WTC11 (cell line): ENCODE measurements around the gene ISL2. TPM values are rescaled to one million over a fixed set of nuclear protein-coding genes. Genes with fewer than 3 reads are reported as not detected.

ENCODE experiments used
- ATAC-seq: fragments of 200-7000 bp; cut with Tn5 transposase; 2 replicates; pipeline ENCODE4 v1.10.0; 2021; ENCODE audit warnings: mild to moderate bottlenecking, moderate library complexity
- CTCF ChIA-PET: fragments of 300-600 bp; sonication (Branson Sonifier 250); formaldehyde crosslinking; loops from one replicate; lab custom pipeline; 2021; ENCODE audit warnings: antibody characterized with exemption; lab: Charles Lee
- POLR2A ChIA-PET: fragments of 350-600 bp; sonication (Branson Sonifier 250); formaldehyde crosslinking; loops from one replicate; lab custom pipeline; 2021; ENCODE audit warnings: antibody characterized with exemption; lab: Charles Lee
- DNase-seq: peaks from one replicate; pipeline ENCODE4 v3.0.0; 2021; ENCODE audit warnings: low spot score
- H3K27ac Mint-ChIP-seq: 2 replicates; pipeline ENCODE4 v1.8.0; 2021; ENCODE audit warnings: mixed read lengths
- H3K27me3 Mint-ChIP-seq: 2 replicates; pipeline ENCODE4 v1.8.0; 2021; ENCODE audit warnings: low read depth, mild to moderate bottlenecking, moderate library complexity, mixed read lengths
- H3K36me3 Mint-ChIP-seq: 2 replicates; pipeline ENCODE4 v1.8.0; 2021; ENCODE audit warnings: mixed read lengths
- H3K4me1 Mint-ChIP-seq: 2 replicates; pipeline ENCODE4 v1.8.0; 2022; ENCODE audit warnings: mixed read lengths
- H3K4me3 Mint-ChIP-seq: 2 replicates; pipeline ENCODE4 v1.8.0; 2021; ENCODE audit warnings: mild to moderate bottlenecking, moderate library complexity, mixed read lengths
- H3K9me3 Mint-ChIP-seq: 2 replicates; pipeline ENCODE4 v1.8.0; 2021; ENCODE audit warnings: mixed read lengths
- ARID4B ChIP-seq: sonication (generic); formaldehyde crosslinking; IDR thresholded peaks from 2 replicates; pipeline ENCODE4 v1.8.0; 2023; ENCODE audit warnings: missing genetic modification reagents, mild to moderate bottlenecking, borderline replicate concordance
- ATF3 ChIP-seq: sonication (generic); formaldehyde crosslinking; conservative IDR thresholded peaks from 2 replicates; pipeline ENCODE4 v1.8.1; 2022; ENCODE audit warnings: mild to moderate bottlenecking, missing genetic modification reagents
- CDX4 ChIP-seq: fragments of 250-450 bp; sonication (Bioruptor Pico); IDR thresholded peaks from 2 replicates; pipeline ENCODE4 v1.9.0; 2021; ENCODE audit warnings: moderate library complexity, mild to moderate bottlenecking, inconsistent platforms, borderline replicate concordance
- E2F1 ChIP-seq: sonication (generic); formaldehyde crosslinking; IDR thresholded peaks from 2 replicates; pipeline ENCODE4 v1.8.0; 2022; ENCODE audit warnings: mild to moderate bottlenecking, missing genetic modification reagents
- E2F5 ChIP-seq: sonication (generic); formaldehyde crosslinking; IDR thresholded peaks from 2 replicates; pipeline ENCODE4 v1.8.1; 2022; ENCODE audit warnings: mild to moderate bottlenecking, moderate library complexity, missing genetic modification reagents
- EMX1 ChIP-seq: fragments of 250-450 bp; sonication (Bioruptor Pico); IDR thresholded peaks from 2 replicates; pipeline ENCODE4 v1.8.0; 2021; ENCODE audit warnings: mild to moderate bottlenecking
- FOXK1 ChIP-seq: sonication (generic); formaldehyde crosslinking; IDR thresholded peaks from 2 replicates; pipeline ENCODE4 v1.8.0; 2022; ENCODE audit warnings: mild to moderate bottlenecking, moderate library complexity, missing genetic modification reagents
- GABPB1 ChIP-seq: sonication (generic); formaldehyde crosslinking; IDR thresholded peaks from 2 replicates; pipeline ENCODE4 v1.8.1; 2023; ENCODE audit warnings: mild to moderate bottlenecking, missing genetic modification reagents
- IRF1 ChIP-seq: sonication (generic); formaldehyde crosslinking; IDR thresholded peaks from 2 replicates; pipeline ENCODE4 v1.8.0; 2023; ENCODE audit warnings: missing genetic modification reagents
- NFATC4 ChIP-seq: fragments of 250-450 bp; sonication (Bioruptor Pico); IDR thresholded peaks from 2 replicates; pipeline ENCODE4 v1.9.0; 2021; ENCODE audit warnings: mild to moderate bottlenecking
- NFYB ChIP-seq: sonication (generic); formaldehyde crosslinking; conservative IDR thresholded peaks from 2 replicates; pipeline ENCODE4 v1.8.0; 2022; ENCODE audit warnings: low read depth, missing genetic modification reagents
- NR3C1 ChIP-seq: sonication (generic); formaldehyde crosslinking; conservative IDR thresholded peaks from 2 replicates; pipeline ENCODE4 v1.8.1; 2023; ENCODE audit warnings: low read depth, mild to moderate bottlenecking, missing genetic modification reagents
- RELA ChIP-seq: sonication (generic); formaldehyde crosslinking; IDR thresholded peaks from 2 replicates; pipeline ENCODE4 v1.8.1; 2022; ENCODE audit warnings: missing genetic modification reagents, mild to moderate bottlenecking, borderline replicate concordance
- ZNF219 ChIP-seq: sonication (generic); formaldehyde crosslinking; IDR thresholded peaks from 2 replicates; pipeline ENCODE4 v1.8.0; 2023; ENCODE audit warnings: missing genetic modification reagents, mild to moderate bottlenecking, borderline replicate concordance
- ZNF396 ChIP-seq: fragments of 250-450 bp; sonication (Bioruptor Pico); IDR thresholded peaks from 2 replicates; pipeline ENCODE4 v1.8.0; 2021; ENCODE audit warnings: mild to moderate bottlenecking, moderate library complexity, borderline replicate concordance
- ZNF416 ChIP-seq: fragments of 250-450 bp; sonication (Bioruptor Pico); IDR thresholded peaks from 2 replicates; pipeline ENCODE4 v1.9.0; 2021; ENCODE audit warnings: mild to moderate bottlenecking, inconsistent platforms
- ZNF423 ChIP-seq: fragments of 250-450 bp; sonication (Bioruptor Pico); IDR thresholded peaks from 2 replicates; pipeline ENCODE4 v2.1.2; 2022; ENCODE audit warnings: mild to moderate bottlenecking, moderate library complexity
- total RNA-seq: library from RNA; stranded (reverse); gene quantifications from 3 replicates; pipeline ENCODE4 v1.2.3, GENCODE V29; 2021

The ISL2 gene
- total RNA-seq, 1 experiment from 2014 or later, result 0.24 TPM

- TF ChIP-seq NFYB (no peak), IRF1 (CRISPR knock-in tag) (no peak)
- Mint-ChIP-seq H3K27ac (no peak overlapping the region), H3K4me1 (peaks cover 48% of the 10 kb centered on the region), H3K4me3 (no peak overlapping the region), H3K9me3 (no peaks in the 10 kb centered on the region), H3K36me3 (no peaks in the 10 kb centered on the region), H3K27me3 (peaks cover 97% of the 10 kb centered on the region)
- DNase-seq (no peak), ATAC-seq (no peak)
- ChIA-PET POLR2A (no interaction called here), CTCF (interaction anchor here (1.3 kb wide), 1 partner anchor 10 kb away, joined by 3 read pairs; no protein-coding TSS in a partner anchor)
Measured at GRCh38 chr15:76343313-76343996, 6.9 kb downstream of the ISL2 start.

GRCh38 chr15:76344893-76345582 is 8.5 kb downstream of the ISL2 start:
- ATAC-seq, result no peak
- H3K4me1 Mint-ChIP-seq, result peaks cover 34% of the 10 kb centered on the region
- POLR2A ChIA-PET, result interaction anchor here (2.8 kb wide), 1 partner anchor 9 kb away, joined by 29 read pairs; the partner anchor contains the start of gene ISL2
- CTCF ChIA-PET, result interaction anchor here (0.6 to 2.7 kb wide), 5 partner anchors 9 to 272 kb away, joined by 3 to 20 read pairs (median 5); partner anchors contain the start of gene ISL2
- no peak for DNase-seq
- no peaks in the 10 kb centered on the region for H3K36me3 Mint-ChIP-seq
- peak overlapping the region; percentile 70 for H3K4me3 Mint-ChIP-seq
- H3K9me3 Mint-ChIP-seq, result no peaks in the 10 kb centered on the region
- no peak for TF ChIP-seq NFATC4 (CRISPR knock-in tag)
- no peak for TF ChIP-seq EMX1 (CRISPR knock-in tag)
- no peak for TF ChIP-seq ZNF219
- H3K27ac Mint-ChIP-seq, result no peak overlapping the region
- H3K27me3 Mint-ChIP-seq, result peaks cover 97% of the 10 kb centered on the region

- ChIA-PET CTCF (interaction anchor here (0.6 to 2.7 kb wide), 7 partner anchors 9 to 271 kb away, joined by 3 to 20 read pairs (median 4); partner anchors contain the start of gene ISL2), POLR2A (interaction anchor here (2.8 kb wide), 1 partner anchor 10 kb away, joined by 29 read pairs; the partner anchor contains the start of gene ISL2)
- peaks cover 30% of the 10 kb centered on the region for H3K4me1 Mint-ChIP-seq
- peaks cover 97% of the 10 kb centered on the region for H3K27me3 Mint-ChIP-seq
- ATAC-seq, result no peak
- DNase-seq, result no peak
- no peaks in the 10 kb centered on the region for H3K9me3 Mint-ChIP-seq
- H3K27ac Mint-ChIP-seq, result no peak overlapping the region
- peak overlapping the region; percentile 70 for H3K4me3 Mint-ChIP-seq
- no peaks in the 10 kb centered on the region for H3K36me3 Mint-ChIP-seq
- no peak for TF ChIP-seq ZNF396 (CRISPR knock-in tag)
- 0 out of 2 replicates have a peak, but pooled peaks have one; percentile 14 for TF ChIP-seq GABPB1 (CRISPR knock-in tag)
- TF ChIP-seq CDX4 (CRISPR knock-in tag), result no peak
- no peak for TF ChIP-seq ZNF416
- no peak for TF ChIP-seq FOXK1 (CRISPR knock-in tag)
- TF ChIP-seq ZNF423 (CRISPR knock-in tag), result 0 out of 2 replicates have a peak, but pooled peaks have one; percentile 63
- TF ChIP-seq E2F5 (CRISPR knock-in tag), result no peak
Measured at GRCh38 chr15:76345583-76345879, 9.0 kb downstream of the ISL2 start.

GRCh38 chr15:76345880-76346668 is 9.5 kb downstream of the ISL2 start:
- peaks cover 25% of the 10 kb centered on the region for H3K4me1 Mint-ChIP-seq
- H3K4me3 Mint-ChIP-seq, result peak overlapping the region; percentile 70
- no peaks in the 10 kb centered on the region for H3K9me3 Mint-ChIP-seq
- ATAC-seq (peak; percentile 21), DNase-seq (peak; percentile 68)
- H3K36me3 Mint-ChIP-seq, result no peaks in the 10 kb centered on the region
- POLR2A ChIA-PET, result interaction anchor here (1.3 to 2.8 kb wide), 2 partner anchors 10 to 34 kb away, joined by 3 to 29 read pairs; partner anchors contain the start of gene ISL2
- CTCF ChIA-PET, result interaction anchor here (0.6 to 2.7 kb wide), 7 partner anchors 10 to 270 kb away, joined by 3 to 20 read pairs (median 4); partner anchors contain the start of gene ISL2
- peaks cover 97% of the 10 kb centered on the region for H3K27me3 Mint-ChIP-seq
- H3K27ac Mint-ChIP-seq, result no peak overlapping the region
- TF ChIP-seq ATF3 (no peak), RELA (CRISPR knock-in tag) (no peak), E2F1 (CRISPR knock-in tag) (no peak), NR3C1 (CRISPR knock-in tag) (no peak), ARID4B (peak; percentile 52; the same call in 1 of the 2 replicates)
